Measurements from ENCODE around the gene GTSE1. TPM values are rescaled to one million over a fixed set of nuclear protein-coding genes. Genes with fewer than 3 reads are reported as not detected.
A peak's percentile ranks its signal among the peaks of the same experiment; 100 is the strongest.

Gene GTSE1
- total RNA-seq, 1 donor from 2014 or later = 29.7 TPM

GRCh38 chr22:46372686-46373085, 76.0 kb downstream of the GTSE1 start:
- Histone ChIP-seq H3K27me3 (peaks cover 4% of the 10 kb centered on the region), H4K20me1 (ENCODE audit: low read depth) (peaks cover 11% of the 10 kb centered on the region), H3K9ac (no peak overlapping the region), H3K27ac (no peak overlapping the region), H3K79me2 (ENCODE audit: low read depth) (no peaks in the 10 kb centered on the region), H3K4me1 (peaks cover 11% of the 10 kb centered on the region), H3K9me3 (ENCODE audit: low read depth) (peaks cover 5% of the 10 kb centered on the region), H3K4me2 (no peak overlapping the region), H2AFZ (replicated peaks) (no peak overlapping the region), H3K4me3 (no peak overlapping the region), H3K36me3 (peaks cover 6% of the 10 kb centered on the region), H3F3A (ENCODE audit: low read depth) (peaks cover 14% of the 10 kb centered on the region)
- no peak for TF ChIP-seq EZH2phosphoT487 (IDR thresholded peaks at IDR 0.05)
- TF ChIP-seq CTCF (IDR thresholded peaks at IDR 0.05) = no peak
- TF ChIP-seq EZH2 (IDR thresholded peaks at IDR 0.05) = no peak
- Mint-ChIP-seq H3K27ac (peak overlapping the region; percentile 14), H3K4me3 (no peak overlapping the region), H3K9me3 (peaks cover 22% of the 10 kb centered on the region), H3K27me3 (ENCODE audit: insufficient read depth, low read depth) (peaks cover 9% of the 10 kb centered on the region), H3K4me1 (peaks cover 27% of the 10 kb centered on the region), H3K36me3 (peaks cover 38% of the 10 kb centered on the region)
- no peak for DNase-seq (ENCODE audit: low spot score)

GRCh38 chr22:46373159-46373558, 76.5 kb downstream of the GTSE1 start:
- Histone ChIP-seq H3K9ac (no peak overlapping the region), H2AFZ (replicated peaks) (no peak overlapping the region), H4K20me1 (ENCODE audit: low read depth) (peaks cover 14% of the 10 kb centered on the region), H3F3A (ENCODE audit: low read depth) (peaks cover 17% of the 10 kb centered on the region), H3K4me3 (no peak overlapping the region), H3K4me2 (no peak overlapping the region), H3K9me3 (ENCODE audit: low read depth) (peaks cover 5% of the 10 kb centered on the region), H3K79me2 (ENCODE audit: low read depth) (no peaks in the 10 kb centered on the region), H3K27ac (no peak overlapping the region), H3K4me1 (peaks cover 13% of the 10 kb centered on the region), H3K36me3 (peaks cover 6% of the 10 kb centered on the region), H3K27me3 (peaks cover 4% of the 10 kb centered on the region)
- Mint-ChIP-seq H3K36me3 (peaks cover 38% of the 10 kb centered on the region), H3K27me3 (ENCODE audit: insufficient read depth, low read depth) (peaks cover 9% of the 10 kb centered on the region), H3K4me3 (no peak overlapping the region), H3K27ac (peak overlapping the region; percentile 14), H3K4me1 (peaks cover 26% of the 10 kb centered on the region), H3K9me3 (peaks cover 22% of the 10 kb centered on the region)
- TF ChIP-seq EZH2phosphoT487 (IDR thresholded peaks at IDR 0.05) (no peak), EZH2 (IDR thresholded peaks at IDR 0.05) (no peak)
- DNase-seq (ENCODE audit: low spot score) = no peak

- Histone ChIP-seq H3F3A (ENCODE audit: low read depth) (peaks cover 26% of the 10 kb centered on the region), H3K27ac (no peak overlapping the region), H4K20me1 (ENCODE audit: low read depth) (peaks cover 23% of the 10 kb centered on the region), H3K9ac (no peak overlapping the region), H3K4me2 (no peak overlapping the region), H3K36me3 (peaks cover 6% of the 10 kb centered on the region), H2AFZ (replicated peaks) (no peak overlapping the region), H3K4me1 (peaks cover 22% of the 10 kb centered on the region), H3K79me2 (ENCODE audit: low read depth) (no peaks in the 10 kb centered on the region), H3K9me3 (ENCODE audit: low read depth) (peaks cover 5% of the 10 kb centered on the region), H3K27me3 (peaks cover 11% of the 10 kb centered on the region), H3K4me3 (no peak overlapping the region)
- TF ChIP-seq EZH2phosphoT487 (IDR thresholded peaks at IDR 0.05) (no peak), CTCF (IDR thresholded peaks at IDR 0.05) (no peak), EZH2 (IDR thresholded peaks at IDR 0.05) (no peak)
- Mint-ChIP-seq H3K4me1 (peaks cover 35% of the 10 kb centered on the region), H3K27ac (no peak overlapping the region), H3K9me3 (peaks cover 22% of the 10 kb centered on the region), H3K4me3 (no peak overlapping the region), H3K27me3 (ENCODE audit: insufficient read depth, low read depth) (peaks cover 11% of the 10 kb centered on the region), H3K36me3 (peaks cover 38% of the 10 kb centered on the region)
- DNase-seq (ENCODE audit: low spot score) = no peak
Measured at GRCh38 chr22:46373921-46374662, 77.4 kb downstream of the GTSE1 start.
